Central memory CD8-positive, alpha-beta T cell (primary cell): ENCODE results near the gene C17orf113.

Experiments
- ATAC-seq: fragments of 150-1000 bp; cut with Tn5 transposase; replicated peaks from 2 replicates; pipeline ENCODE4 v1.10.0; 2022; ENCODE audit warnings: mild to moderate bottlenecking, moderate FRiP score, moderate number of reproducible peaks; ENCODE audit not compliant: poor library complexity, severe bottlenecking; ENCODE audit errors: extremely low read depth
- DNase-seq, 2 donors: peaks; one replicate each; pipeline ENCODE4 v3.0.0; 2021; ENCODE audit warnings: low spot score in 2 of 2
- H3K27ac Mint-ChIP-seq: one replicate; pipeline ENCODE4 v1.8.0; 2022; ENCODE audit warnings: low read depth, mild to moderate bottlenecking, moderate library complexity, mixed read lengths
- H3K27me3 Mint-ChIP-seq: one replicate; pipeline ENCODE4 v1.8.0; 2022; ENCODE audit warnings: mixed read lengths
- H3K36me3 Mint-ChIP-seq: one replicate; pipeline ENCODE4 v1.8.0; 2022; ENCODE audit warnings: mild to moderate bottlenecking, moderate library complexity, mixed read lengths; ENCODE audit not compliant: insufficient read depth
- H3K4me1 Mint-ChIP-seq: one replicate; pipeline ENCODE4 v1.8.0; 2022; ENCODE audit warnings: mixed read lengths
- H3K4me3 Mint-ChIP-seq: one replicate; pipeline ENCODE4 v1.8.0; 2022; ENCODE audit warnings: mild to moderate bottlenecking, moderate library complexity, mixed read lengths
- H3K9me3 Mint-ChIP-seq: one replicate; pipeline ENCODE4 v1.8.0; 2022; ENCODE audit warnings: mixed read lengths

The C17orf113 gene

DNA sequence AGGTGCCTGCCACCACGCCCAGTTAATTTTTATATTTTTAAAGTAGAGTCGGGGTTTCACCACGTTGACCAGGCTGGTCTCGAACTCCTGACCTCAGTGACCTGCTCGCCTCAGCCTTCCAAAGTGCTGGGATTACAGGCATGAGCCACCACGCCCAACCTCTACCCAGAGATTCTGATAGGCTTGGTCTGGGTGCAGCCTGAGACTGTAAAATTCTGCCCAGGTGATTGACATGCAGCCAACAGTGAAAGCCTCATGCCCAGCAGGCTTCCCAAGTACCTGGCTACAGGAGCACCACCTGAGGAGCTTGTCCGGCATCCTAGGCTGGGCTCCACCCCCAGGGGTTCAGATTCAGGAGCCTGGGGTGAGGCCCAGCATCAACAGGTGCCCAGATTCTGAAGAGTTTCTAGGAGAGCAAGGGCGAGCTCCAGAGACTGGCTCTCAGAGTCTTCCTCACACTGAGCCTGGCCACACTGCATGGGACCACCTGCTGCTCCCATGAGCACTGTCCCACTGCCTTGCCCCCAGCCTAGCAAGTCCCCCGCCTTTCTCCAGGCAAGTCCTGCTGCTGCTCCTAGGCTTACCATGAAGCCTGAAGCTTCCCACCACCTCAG, 31.2 kb upstream of the C17orf113 start:
- Mint-ChIP-seq H3K4me1 (no peaks in the 10 kb centered on the region), H3K36me3 (no peaks in the 10 kb centered on the region), H3K4me3 (no peak overlapping the region), H3K9me3 (no peaks in the 10 kb centered on the region), H3K27ac (no peak overlapping the region), H3K27me3 (no peaks in the 10 kb centered on the region)
- DNase-seq (no peak), ATAC-seq (no peak)

DNA sequence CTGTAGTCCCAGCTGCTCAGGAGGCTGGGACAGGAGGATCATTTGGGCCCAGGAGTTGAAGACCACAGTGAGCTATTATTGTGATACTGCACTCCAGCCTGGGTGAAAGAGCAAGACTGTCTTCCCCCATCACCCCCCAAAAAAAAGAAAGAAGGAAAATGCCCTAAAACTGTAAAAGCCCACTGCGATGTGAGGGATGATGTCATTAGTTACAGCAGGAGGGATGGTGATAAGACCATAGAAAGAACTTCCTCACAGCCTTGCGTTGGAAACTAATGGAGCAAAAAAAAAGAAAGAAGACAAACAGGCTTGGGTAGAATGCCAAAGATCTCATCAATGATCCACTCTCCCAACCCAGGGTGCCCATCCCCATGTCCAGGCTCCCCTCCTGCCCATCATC, 29.1 kb upstream of the C17orf113 start:
- H3K4me3 Mint-ChIP-seq: no peak overlapping the region
- H3K9me3 Mint-ChIP-seq: no peaks in the 10 kb centered on the region
- no peak overlapping the region for H3K27ac Mint-ChIP-seq
- no peaks in the 10 kb centered on the region for H3K27me3 Mint-ChIP-seq
- DNase-seq (no peak), ATAC-seq (no peak)
- no peaks in the 10 kb centered on the region for H3K4me1 Mint-ChIP-seq
- H3K36me3 Mint-ChIP-seq: no peaks in the 10 kb centered on the region

GRCh38 chr17:42078396-42079043, 28.1 kb upstream of the C17orf113 start:
- Mint-ChIP-seq H3K4me1 (no peaks in the 10 kb centered on the region), H3K27me3 (peaks cover 9% of the 10 kb centered on the region), H3K27ac (no peak overlapping the region), H3K4me3 (no peak overlapping the region), H3K36me3 (no peaks in the 10 kb centered on the region), H3K9me3 (no peaks in the 10 kb centered on the region)
- DNase-seq (no peak), ATAC-seq (no peak)

DNA sequence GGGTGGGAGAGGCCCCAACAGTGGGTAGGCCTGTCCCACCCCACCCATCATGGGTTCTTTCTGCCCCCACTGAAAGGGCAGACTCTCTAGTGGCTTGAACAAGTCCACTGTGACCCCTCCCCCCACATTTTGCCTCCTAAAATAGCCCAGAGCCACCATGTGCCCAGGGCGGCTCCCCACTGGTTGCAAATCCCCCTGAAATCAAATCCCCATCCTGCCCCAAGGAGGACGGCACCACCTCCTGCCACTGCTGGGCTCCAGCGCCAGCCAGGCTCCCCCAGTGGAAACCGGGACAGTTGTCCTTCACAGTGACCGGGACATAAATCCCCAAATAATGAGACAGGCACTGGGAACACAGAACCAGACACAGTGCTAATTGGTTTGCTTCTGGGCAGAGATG, 27.4 kb upstream of the C17orf113 start:
- no peaks in the 10 kb centered on the region for H3K9me3 Mint-ChIP-seq
- no peak for ATAC-seq
- H3K4me3 Mint-ChIP-seq: no peak overlapping the region
- no peaks in the 10 kb centered on the region for H3K4me1 Mint-ChIP-seq
- no peak for DNase-seq
- H3K36me3 Mint-ChIP-seq: peaks cover 2% of the 10 kb centered on the region
- H3K27me3 Mint-ChIP-seq: peaks cover 17% of the 10 kb centered on the region
- H3K27ac Mint-ChIP-seq: no peak overlapping the region

- Mint-ChIP-seq H3K4me1 (peaks cover under 1% of the 10 kb centered on the region), H3K4me3 (no peak overlapping the region), H3K36me3 (peaks cover 2% of the 10 kb centered on the region), H3K27ac (no peak overlapping the region), H3K27me3 (peaks cover 20% of the 10 kb centered on the region), H3K9me3 (no peaks in the 10 kb centered on the region)
- DNase-seq: no peak
- no peak for ATAC-seq
Measured at GRCh38 chr17:42076797-42077559, 26.6 kb upstream of the C17orf113 start.

- Mint-ChIP-seq H3K36me3 (peaks cover 2% of the 10 kb centered on the region), H3K27ac (no peak overlapping the region), H3K4me1 (peaks cover 7% of the 10 kb centered on the region), H3K9me3 (no peaks in the 10 kb centered on the region), H3K27me3 (peaks cover 32% of the 10 kb centered on the region), H3K4me3 (no peak overlapping the region)
- no peak for ATAC-seq
- no peak for DNase-seq
Measured at GRCh38 chr17:42075789-42076188, 25.4 kb upstream of the C17orf113 start.

GRCh38 chr17:42072323-42073187, 22.2 kb upstream of the C17orf113 start:
- no peak for DNase-seq
- Mint-ChIP-seq H3K9me3 (no peaks in the 10 kb centered on the region), H3K27ac (no peak overlapping the region), H3K27me3 (peaks cover 39% of the 10 kb centered on the region), H3K4me3 (peak overlapping the region; percentile 36), H3K4me1 (peaks cover 7% of the 10 kb centered on the region), H3K36me3 (peaks cover 2% of the 10 kb centered on the region)
- no peak for ATAC-seq

GRCh38 chr17:42071810-42072209, 21.4 kb upstream of the C17orf113 start:
- H3K27me3 Mint-ChIP-seq: peaks cover 39% of the 10 kb centered on the region
- H3K36me3 Mint-ChIP-seq: peaks cover 2% of the 10 kb centered on the region
- H3K27ac Mint-ChIP-seq: no peak overlapping the region
- no peak for DNase-seq
- H3K4me1 Mint-ChIP-seq: peaks cover 7% of the 10 kb centered on the region
- H3K9me3 Mint-ChIP-seq: no peaks in the 10 kb centered on the region
- H3K4me3 Mint-ChIP-seq: peak overlapping the region; percentile 34
- peak; percentile 27 for ATAC-seq

DNA sequence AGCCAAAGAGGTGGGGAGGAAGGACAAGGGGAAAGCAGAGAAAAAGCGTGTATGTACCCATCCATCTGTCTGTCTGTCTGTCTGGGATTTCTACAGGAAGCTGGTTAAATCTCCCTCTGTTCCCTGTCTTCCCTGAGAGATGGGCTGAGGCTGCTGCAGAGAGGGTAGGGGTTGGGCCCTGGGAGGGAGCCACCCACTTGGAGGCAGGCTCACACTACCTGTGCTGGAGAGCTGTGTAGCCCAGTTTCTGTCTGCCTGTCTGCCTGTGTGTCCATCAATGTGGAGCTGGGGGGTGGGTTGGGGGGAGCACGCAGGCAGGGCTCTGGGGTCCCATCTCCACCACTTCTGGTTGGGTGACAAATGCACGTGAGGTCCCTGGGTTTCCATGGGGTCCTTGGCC, 18.6 kb upstream of the C17orf113 start:
- peaks cover 3% of the 10 kb centered on the region for H3K36me3 Mint-ChIP-seq

DNA sequence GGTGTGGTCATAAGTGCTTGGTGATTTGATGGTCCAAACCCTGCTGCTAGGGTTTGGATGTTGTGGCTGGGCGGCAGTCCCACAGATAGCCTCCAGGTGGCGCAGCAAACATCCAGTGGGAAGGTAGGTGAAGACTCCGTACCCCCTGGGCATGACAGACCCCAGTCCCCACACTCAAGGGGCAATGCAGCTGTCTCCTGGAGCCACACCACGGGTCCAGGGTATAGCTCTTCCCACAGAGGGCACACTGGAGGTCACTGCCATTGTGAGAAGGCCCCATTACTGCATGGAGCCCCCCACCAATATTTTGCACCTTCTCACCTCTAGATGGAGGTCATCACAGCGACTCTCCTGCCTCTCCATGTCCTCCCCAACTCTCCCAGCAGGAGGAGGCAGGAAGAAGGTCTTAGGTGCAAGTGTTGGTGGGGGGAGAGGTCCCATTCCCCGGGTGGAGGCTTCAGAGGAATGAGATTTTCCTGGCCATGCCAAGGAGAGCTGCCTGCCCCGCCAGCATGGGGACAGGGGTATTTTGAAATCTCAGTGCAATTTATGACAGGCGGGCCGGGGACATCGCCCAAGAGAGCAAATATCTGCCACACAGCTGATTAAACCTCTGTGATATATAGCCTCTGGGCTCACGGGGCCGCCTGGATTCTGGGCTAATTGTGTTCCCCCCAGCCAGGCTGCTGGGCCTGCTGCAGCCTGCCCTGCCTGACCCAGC, 17.1 kb upstream of the C17orf113 start:
- H3K4me3 Mint-ChIP-seq: no peak overlapping the region
- H3K9me3 Mint-ChIP-seq: no peaks in the 10 kb centered on the region
- H3K27me3 Mint-ChIP-seq: peaks cover 41% of the 10 kb centered on the region
- peak; percentile 51 for ATAC-seq
- H3K36me3 Mint-ChIP-seq: peaks cover 3% of the 10 kb centered on the region
- H3K27ac Mint-ChIP-seq: no peak overlapping the region
- DNase-seq: peak; percentile 45 to 71
- peaks cover 13% of the 10 kb centered on the region for H3K4me1 Mint-ChIP-seq

More for the DNA sequence above, 18.6 kb upstream of the C17orf113 start:
- ATAC-seq (no peak), DNase-seq (no peak)
- Mint-ChIP-seq H3K4me3 (no peak overlapping the region), H3K4me1 (peaks cover 10% of the 10 kb centered on the region), H3K27me3 (peaks cover 40% of the 10 kb centered on the region), H3K9me3 (no peaks in the 10 kb centered on the region), H3K27ac (no peak overlapping the region)

- Mint-ChIP-seq H3K27ac (no peak overlapping the region), H3K9me3 (no peaks in the 10 kb centered on the region), H3K4me1 (peaks cover 6% of the 10 kb centered on the region), H3K4me3 (no peak overlapping the region), H3K36me3 (peaks cover 3% of the 10 kb centered on the region), H3K27me3 (peaks cover 28% of the 10 kb centered on the region)
- DNase-seq (no peak), ATAC-seq (no peak)
Measured at GRCh38 chr17:42065201-42065600, 14.8 kb upstream of the C17orf113 start.

DNA sequence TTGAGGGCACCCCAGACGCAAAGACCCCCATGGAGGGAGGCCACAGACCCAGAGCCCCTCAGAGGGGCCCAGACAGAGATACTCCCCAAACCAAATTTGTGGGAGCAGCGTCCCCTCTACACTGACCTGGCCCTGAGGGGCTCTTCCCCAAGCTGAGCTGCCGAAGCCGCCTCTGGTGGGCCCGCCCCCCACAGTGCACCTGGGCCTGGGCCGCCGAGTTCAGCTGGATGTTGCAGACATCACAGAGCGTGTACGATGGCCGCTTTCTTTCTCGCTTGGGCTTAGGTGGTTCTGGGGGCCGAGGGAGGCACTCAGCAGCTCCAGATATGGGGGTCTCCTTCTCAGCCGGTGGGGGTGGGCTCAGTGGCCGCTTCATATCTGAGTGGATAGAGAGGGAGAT, 12.3 kb upstream of the C17orf113 start:
- Mint-ChIP-seq H3K9me3 (no peaks in the 10 kb centered on the region), H3K36me3 (peaks cover 3% of the 10 kb centered on the region), H3K27me3 (peaks cover 27% of the 10 kb centered on the region), H3K4me3 (no peak overlapping the region), H3K27ac (no peak overlapping the region), H3K4me1 (peaks cover 6% of the 10 kb centered on the region)
- ATAC-seq: no peak
- no peak for DNase-seq
